ENCODE data around the gene THBS4.

THBS4 gene
- 0.24 to 0.96 reads per million in 2 experiments for total RNA-seq

GRCh38 chr5:80034962-80035821 lies at the start of gene THBS4:
TSS of gene THBS4 (plus strand) at chr5:80035348. CDS start at chr5:80035538, 190 bp downstream.
- DNase-seq (ENCODE audit: low read depth): no peak

GRCh38 chr5:79986260-79986659 lies 48.9 kb upstream of the THBS4 start:
- DNase-seq (ENCODE audit: low read depth): no peak

GRCh38 chr5:79990205-79990597 lies 44.9 kb upstream of the THBS4 start:
- DNase-seq (ENCODE audit: low read depth): no peak

- peak; percentile 77 for DNase-seq (ENCODE audit: low read depth)
Measured at GRCh38 chr5:79990598-79991507, 44.3 kb upstream of the THBS4 start, which contains the start of gene MTX3. TSS of gene MTX3 (minus strand) at chr5:79991262. CDS start at chr5:79991238, 24 bp downstream.

- DNase-seq (ENCODE audit: low read depth): no peak
Measured at GRCh38 chr5:79992891-79993657, 42.1 kb upstream of the THBS4 start.

- DNase-seq (ENCODE audit: low read depth): no peak
Measured at GRCh38 chr5:79999722-80000121, 35.4 kb upstream of the THBS4 start.

GRCh38 chr5:80002677-80003076 lies 32.5 kb upstream of the THBS4 start:
- no peak for DNase-seq (ENCODE audit: low read depth)

- DNase-seq (ENCODE audit: low read depth): no peak
Measured at GRCh38 chr5:80008995-80009765, 26.0 kb upstream of the THBS4 start.

- DNase-seq (ENCODE audit: low read depth): no peak
Measured at GRCh38 chr5:80010754-80011392, 24.3 kb upstream of the THBS4 start.

- no peak for DNase-seq (ENCODE audit: low read depth)
Measured at GRCh38 chr5:80025069-80025468, 10.1 kb upstream of the THBS4 start.

- DNase-seq (ENCODE audit: low read depth): no peak
Measured at GRCh38 chr5:80026841-80027240, 8.3 kb upstream of the THBS4 start.

GRCh38 chr5:80031109-80031508 lies 4.0 kb upstream of the THBS4 start:
- DNase-seq (ENCODE audit: low read depth): no peak

GRCh38 chr5:80033513-80033912 lies 1.6 kb upstream of the THBS4 start:
- DNase-seq (ENCODE audit: low read depth): no peak

- DNase-seq (ENCODE audit: low read depth): no peak
Measured at GRCh38 chr5:80034559-80034958, 589 bp upstream of the THBS4 start.

- no peak for DNase-seq (ENCODE audit: low read depth)
Measured at GRCh38 chr5:80035839-80036238, 691 bp downstream of the THBS4 start.

GRCh38 chr5:80036615-80037014 lies 1.5 kb downstream of the THBS4 start:
- DNase-seq (ENCODE audit: low read depth): no peak

- DNase-seq (ENCODE audit: low read depth): no peak
Measured at GRCh38 chr5:80037366-80037765, 2.2 kb downstream of the THBS4 start.

- no peak for DNase-seq (ENCODE audit: low read depth)
Measured at GRCh38 chr5:80039650-80040049, 4.5 kb downstream of the THBS4 start.

GRCh38 chr5:80041527-80041926 lies 6.4 kb downstream of the THBS4 start:
- DNase-seq (ENCODE audit: low read depth): no peak

- no peak for DNase-seq (ENCODE audit: low read depth)
Measured at GRCh38 chr5:80042330-80042729, 7.2 kb downstream of the THBS4 start.

- no peak for DNase-seq (ENCODE audit: low read depth)
Measured at GRCh38 chr5:80043187-80043586, 8.0 kb downstream of the THBS4 start.

Data from T follicular helper cell (primary cell).